ENCODE results near the gene AP3D1.
A peak's percentile ranks its signal among the peaks of the same experiment; 100 is the strongest.

Gene AP3D1

DNA sequence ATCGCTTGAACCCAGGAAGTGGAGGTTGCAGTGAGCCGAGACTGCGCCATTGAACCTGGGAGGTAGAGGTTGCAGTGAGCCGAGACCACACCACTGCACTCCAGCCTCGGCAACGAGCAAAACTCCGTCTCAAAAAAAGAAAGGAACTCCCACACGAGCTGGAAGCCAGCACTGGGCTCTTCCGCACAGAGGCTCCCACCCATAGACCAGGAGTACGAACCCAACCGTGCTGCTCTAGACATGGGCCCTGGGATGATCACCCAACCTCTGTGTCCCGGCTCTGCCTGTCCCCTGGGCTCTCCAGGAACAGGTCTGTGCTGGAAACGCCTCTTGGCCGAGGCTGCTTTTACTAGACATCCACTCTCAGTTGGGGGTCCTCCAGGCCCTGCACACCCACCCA is 24.4 kb upstream of the AP3D1 start:
- TF ChIP-seq, protein P1, sequence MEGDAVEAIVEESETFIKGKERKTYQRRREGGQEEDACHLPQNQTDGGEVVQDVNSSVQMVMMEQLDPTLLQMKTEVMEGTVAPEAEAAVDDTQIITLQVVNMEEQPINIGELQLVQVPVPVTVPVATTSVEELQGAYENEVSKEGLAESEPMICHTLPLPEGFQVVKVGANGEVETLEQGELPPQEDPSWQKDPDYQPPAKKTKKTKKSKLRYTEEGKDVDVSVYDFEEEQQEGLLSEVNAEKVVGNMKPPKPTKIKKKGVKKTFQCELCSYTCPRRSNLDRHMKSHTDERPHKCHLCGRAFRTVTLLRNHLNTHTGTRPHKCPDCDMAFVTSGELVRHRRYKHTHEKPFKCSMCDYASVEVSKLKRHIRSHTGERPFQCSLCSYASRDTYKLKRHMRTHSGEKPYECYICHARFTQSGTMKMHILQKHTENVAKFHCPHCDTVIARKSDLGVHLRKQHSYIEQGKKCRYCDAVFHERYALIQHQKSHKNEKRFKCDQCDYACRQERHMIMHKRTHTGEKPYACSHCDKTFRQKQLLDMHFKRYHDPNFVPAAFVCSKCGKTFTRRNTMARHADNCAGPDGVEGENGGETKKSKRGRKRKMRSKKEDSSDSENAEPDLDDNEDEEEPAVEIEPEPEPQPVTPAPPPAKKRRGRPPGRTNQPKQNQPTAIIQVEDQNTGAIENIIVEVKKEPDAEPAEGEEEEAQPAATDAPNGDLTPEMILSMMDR (IDR thresholded peaks at IDR 0.05; ENCODE audit: borderline replicate concordance, control extremely low read depth, extremely low read depth, insufficient read depth, missing control alignments): no peak
- no peak for DNase-seq (ENCODE audit: low spot score)
- in situ Hi-C loops (cut with MboI; ENCODE audit: low sequenced_read_pairs, unreplicated experiment): no loop called here

- no peak for DNase-seq (ENCODE audit: low spot score)
- TF ChIP-seq, protein P1 (IDR thresholded peaks at IDR 0.05; ENCODE audit: borderline replicate concordance, control extremely low read depth, extremely low read depth, insufficient read depth, missing control alignments): no peak
- in situ Hi-C loops (cut with MboI; ENCODE audit: low sequenced_read_pairs, unreplicated experiment): loop anchor here (25.0 kb wide), 1 partner anchor 438 kb away; no protein-coding TSS in a partner anchor
These were observed 22.6 kb upstream of the AP3D1 start for GRCh38 chr19:2173767-2174577.

DNA sequence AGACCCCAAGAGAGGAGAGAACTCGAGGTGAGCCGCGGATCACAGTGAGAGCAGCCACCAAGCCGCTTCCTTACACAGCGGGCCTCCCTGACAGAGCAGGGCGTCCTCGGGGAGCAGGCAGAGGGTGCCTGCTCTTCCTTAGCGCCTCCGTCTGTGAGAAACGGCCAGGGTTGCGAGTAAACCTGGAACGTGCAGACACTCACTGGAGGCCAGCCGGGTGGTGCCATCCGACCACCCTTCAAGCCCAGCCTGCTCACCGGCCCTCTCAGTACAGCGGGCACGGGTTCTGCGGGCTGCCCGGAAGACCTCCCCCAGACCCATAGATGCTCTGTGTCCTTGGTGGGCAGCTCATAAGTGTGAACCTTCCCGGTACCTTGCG is 22.0 kb upstream of the AP3D1 start:
- DNase-seq (ENCODE audit: low spot score): no peak
- in situ Hi-C loops (cut with MboI; ENCODE audit: low sequenced_read_pairs, unreplicated experiment): loop anchor here (25.0 kb wide), 1 partner anchor 439 kb away; no protein-coding TSS in a partner anchor
- TF ChIP-seq, protein P1 (IDR thresholded peaks at IDR 0.05; ENCODE audit: borderline replicate concordance, control extremely low read depth, extremely low read depth, insufficient read depth, missing control alignments): no peak

GRCh38 chr19:2171349-2172145 is 20.2 kb upstream of the AP3D1 start:
- in situ Hi-C loops (cut with MboI; ENCODE audit: low sequenced_read_pairs, unreplicated experiment): loop anchor here (25.0 kb wide), 1 partner anchor 441 kb away; no protein-coding TSS in a partner anchor
- peak; percentile 91 for DNase-seq (ENCODE audit: low spot score)
- TF ChIP-seq, protein P1 (IDR thresholded peaks at IDR 0.05; ENCODE audit: borderline replicate concordance, control extremely low read depth, extremely low read depth, insufficient read depth, missing control alignments): peak; percentile 39

- in situ Hi-C loops (cut with MboI; ENCODE audit: low sequenced_read_pairs, unreplicated experiment): loop anchor here (25.0 kb wide), 1 partner anchor 441 kb away; no protein-coding TSS in a partner anchor
- TF ChIP-seq, protein P1 (IDR thresholded peaks at IDR 0.05; ENCODE audit: borderline replicate concordance, control extremely low read depth, extremely low read depth, insufficient read depth, missing control alignments): no peak
- DNase-seq (ENCODE audit: low spot score): no peak
These were observed 19.6 kb upstream of the AP3D1 start for GRCh38 chr19:2170987-2171348.

DNA sequence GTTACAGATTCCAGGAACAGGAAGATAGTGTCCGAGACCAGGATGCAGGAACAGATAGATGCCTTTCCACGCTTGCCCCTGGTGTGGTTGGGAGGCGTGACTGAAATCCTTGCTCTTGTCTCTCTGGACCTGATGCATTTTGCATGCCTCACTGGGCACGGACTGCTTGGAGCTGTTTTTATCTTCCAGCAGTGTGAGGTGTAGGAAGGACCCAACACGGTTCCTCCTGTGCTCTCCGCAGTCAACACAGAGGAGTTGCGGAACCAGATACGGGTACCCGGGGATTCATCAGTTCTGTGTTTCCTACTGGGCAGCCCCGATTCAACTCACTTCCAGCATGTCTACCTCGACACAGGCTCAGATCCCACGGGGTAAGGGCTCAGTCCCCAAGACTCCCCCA is 18.9 kb upstream of the AP3D1 start:
- no peak for DNase-seq (ENCODE audit: low spot score)
- in situ Hi-C loops (cut with MboI; ENCODE audit: low sequenced_read_pairs, unreplicated experiment): loop anchor here (25.0 kb wide), 1 partner anchor 442 kb away; no protein-coding TSS in a partner anchor
- TF ChIP-seq, protein P1 (IDR thresholded peaks at IDR 0.05; ENCODE audit: borderline replicate concordance, control extremely low read depth, extremely low read depth, insufficient read depth, missing control alignments): no peak

Data from GM13976 (cell line).